ENCODE data around the gene DUSP28.

The DUSP28 gene

DNA sequence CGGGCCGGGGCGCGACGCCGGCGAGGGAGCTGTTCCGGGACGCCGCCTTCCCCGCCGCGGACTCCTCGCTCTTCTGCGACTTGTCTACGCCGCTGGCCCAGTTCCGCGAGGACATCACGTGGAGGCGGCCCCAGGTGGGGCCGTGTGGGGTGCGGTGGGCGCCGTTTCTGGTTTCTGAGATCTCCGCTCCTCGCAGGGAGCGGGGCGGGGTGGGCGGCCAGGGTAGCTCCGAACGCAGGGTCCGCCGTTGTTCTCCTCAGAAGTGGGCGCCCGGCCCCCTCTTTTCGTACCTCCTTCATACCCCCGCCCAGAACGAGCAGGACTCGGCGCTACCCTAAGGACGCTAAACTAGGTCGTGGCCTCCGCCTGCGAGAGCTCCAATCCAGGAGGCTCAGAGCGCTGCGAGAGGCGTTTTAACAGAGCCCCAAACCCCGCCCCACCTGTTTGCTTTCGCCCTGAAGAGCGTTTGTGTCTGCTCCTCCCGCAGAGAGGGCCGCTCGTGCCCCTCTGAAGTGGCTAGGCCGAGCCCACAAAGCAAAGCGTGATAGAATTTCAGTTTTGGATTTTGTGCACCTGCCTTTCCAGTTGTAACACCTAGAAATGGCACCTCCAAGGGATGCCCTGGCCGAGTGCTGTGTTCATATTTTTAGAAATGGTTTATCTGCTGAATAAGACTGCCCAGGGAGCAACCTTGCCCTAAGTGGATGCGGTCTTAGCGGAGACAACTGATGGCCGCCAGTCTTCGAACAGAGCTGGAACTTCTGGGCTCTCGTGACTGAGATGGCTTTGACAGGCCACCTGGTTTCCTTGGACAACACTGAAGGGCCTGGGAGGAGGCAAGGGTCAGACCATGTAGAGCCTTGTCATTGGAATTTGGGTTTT is 27.0 kb downstream of the DUSP28 start:
- DNase-seq, result no peak

DNA sequence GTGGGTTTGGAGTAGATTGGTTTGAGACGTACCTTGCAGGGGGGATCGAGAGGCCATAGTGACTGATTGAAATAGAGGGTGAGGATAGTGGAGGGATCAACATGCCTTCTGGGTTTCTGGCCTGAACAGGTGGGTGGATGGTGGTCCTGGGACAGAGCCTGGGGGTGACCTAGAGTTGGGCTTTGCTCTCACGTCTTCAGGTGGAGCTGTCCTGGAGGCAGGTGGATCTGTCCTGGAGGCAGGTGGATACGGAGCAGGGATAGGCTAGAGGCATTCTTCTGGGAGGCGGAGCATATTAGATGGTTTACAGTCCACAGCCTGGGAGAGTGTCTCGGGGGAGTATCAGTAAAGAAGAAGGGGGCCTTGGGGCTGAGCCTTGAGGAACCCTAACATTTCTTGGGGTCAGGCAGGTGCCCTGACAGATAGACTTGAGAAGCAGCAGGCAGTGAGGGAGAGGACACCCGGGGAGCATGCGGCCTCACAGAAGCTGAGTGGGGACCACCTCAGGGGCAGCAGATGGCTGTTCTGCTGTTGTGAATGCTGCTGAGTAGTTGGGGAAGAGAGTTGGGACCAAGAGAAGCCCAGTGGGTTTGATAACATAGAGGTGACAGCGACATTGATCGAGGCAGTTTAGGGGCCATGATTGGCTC is 28.0 kb downstream of the DUSP28 start:
- no peak for DNase-seq

DNA sequence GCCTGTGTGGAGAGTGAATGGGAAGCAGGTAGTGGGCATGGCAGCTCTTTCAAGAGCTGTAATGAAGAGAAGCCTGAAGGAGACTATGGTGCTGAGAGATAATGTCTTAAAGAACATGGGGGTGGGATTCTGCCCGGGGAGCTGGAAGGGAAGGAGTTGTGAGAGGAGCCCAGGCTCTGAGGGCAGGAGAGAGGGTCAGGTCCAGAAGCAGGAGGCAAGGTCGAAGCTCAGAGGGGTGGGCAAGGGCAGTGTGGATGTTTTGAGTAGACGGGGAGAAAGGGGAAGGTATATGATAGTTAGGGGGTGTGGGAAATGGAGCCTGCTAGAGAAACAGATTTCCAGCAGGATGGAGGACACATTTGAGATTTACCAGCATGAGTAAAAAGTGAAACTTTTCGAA is 28.5 kb downstream of the DUSP28 start:
- no peak for DNase-seq

DNA sequence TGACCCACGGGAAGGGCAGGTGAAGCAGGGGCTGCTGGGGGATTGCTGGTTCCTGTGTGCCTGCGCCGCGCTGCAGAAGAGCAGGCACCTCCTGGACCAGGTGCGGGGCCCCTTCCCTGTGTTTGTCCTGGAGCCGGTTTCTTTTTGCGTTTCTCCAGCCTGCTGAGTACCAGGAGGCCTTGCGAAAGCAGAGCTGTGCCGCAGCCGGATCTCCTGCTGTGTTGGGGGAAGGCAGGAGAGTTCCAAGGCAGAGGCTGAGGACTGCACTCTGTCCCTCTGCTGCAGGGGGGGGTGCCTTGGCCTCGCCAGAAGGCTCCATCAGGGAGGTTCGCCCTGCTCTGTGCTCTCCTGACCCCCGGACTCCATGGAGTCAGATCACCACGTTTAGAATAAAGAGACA is 29.2 kb downstream of the DUSP28 start:
- no peak for DNase-seq

DNA sequence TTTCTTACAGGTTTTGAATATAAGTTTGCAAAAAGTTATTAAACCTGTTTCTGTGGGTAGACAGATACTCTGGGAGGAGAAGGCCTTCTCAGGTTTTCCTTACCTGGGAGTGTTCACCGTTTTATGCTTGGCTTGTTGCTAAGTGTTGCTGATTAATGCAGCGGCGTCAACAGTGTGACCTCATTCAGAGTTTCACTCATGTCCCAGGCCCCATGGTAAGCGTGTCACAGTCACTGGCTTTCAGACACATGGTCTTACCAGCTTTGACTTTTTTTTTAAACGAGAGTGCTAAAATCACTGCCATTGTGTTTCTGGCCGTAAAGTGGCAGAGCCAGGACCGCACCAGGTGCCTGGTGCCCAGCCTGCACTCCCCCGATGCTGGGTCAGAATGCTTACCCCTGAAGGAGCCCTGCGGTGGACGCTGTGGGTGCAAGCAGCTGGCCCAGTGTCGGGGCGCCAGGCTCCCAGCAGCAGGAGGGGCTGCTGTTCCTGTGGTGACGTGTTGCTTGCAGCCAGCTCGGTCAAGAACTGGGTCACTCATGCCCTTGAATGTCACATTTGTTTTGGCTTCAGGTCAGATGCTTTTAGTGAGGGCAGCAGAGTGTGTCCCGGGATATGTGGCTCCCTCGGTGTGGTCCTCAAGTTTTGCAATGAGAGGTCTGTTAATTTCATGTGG is 29.8 kb downstream of the DUSP28 start:
- DNase-seq, result no peak

DNA sequence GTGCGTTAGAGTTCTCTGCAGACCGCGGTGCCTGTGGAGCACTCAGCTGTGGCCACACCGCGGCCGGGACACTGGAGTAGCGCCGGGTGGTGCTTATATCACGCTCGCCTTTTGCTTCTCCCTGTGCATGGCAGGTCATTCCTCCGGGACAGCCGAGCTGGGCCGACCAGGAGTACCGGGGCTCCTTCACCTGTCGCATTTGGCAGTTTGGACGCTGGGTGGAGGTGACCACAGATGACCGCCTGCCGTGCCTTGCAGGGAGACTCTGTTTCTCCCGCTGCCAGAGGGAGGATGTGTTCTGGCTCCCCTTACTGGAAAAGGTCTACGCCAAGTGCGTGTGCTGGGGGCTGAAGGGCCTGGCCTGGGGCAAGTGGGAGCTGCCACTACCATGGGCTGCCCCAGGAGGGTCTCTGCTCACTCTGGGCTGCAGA is 30.5 kb downstream of the DUSP28 start:
- no peak for DNase-seq

DNA sequence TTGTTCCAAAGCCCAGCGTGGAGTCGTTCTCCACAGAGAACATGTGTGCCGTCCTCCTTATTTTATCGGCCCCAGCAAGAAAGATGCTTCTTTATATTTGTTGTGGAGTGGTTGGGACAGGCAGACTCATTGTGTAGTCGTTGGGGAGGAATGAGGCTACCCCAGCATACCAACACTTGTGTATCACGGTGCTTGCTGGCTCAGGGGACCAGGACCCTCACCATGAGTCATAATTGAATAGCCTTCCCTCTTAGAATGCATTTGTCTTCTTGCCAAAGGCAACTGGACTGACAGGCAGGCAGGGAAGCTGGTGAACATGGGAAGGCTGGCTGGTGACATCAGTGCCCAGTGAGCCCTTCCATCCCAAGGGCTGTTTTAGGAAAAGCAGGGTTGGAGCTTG is 31.1 kb downstream of the DUSP28 start:
- no peak for DNase-seq

DNA sequence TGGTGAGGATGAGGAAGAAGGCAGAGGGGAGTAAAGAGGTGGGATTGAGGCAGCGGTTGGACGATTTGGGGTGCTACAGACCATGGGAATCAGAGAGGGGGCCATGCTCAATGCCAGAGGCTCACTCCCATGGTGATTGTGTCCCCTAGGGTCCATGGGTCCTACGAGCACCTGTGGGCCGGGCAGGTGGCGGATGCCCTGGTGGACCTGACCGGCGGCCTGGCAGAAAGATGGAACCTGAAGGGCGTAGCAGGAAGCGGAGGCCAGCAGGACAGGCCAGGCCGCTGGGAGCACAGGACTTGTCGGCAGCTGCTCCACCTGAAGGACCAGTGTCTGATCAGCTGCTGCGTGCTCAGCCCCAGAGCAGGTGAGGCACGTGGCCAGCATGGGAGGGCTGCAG is 31.6 kb downstream of the DUSP28 start:
- DNase-seq, result no peak

DNA sequence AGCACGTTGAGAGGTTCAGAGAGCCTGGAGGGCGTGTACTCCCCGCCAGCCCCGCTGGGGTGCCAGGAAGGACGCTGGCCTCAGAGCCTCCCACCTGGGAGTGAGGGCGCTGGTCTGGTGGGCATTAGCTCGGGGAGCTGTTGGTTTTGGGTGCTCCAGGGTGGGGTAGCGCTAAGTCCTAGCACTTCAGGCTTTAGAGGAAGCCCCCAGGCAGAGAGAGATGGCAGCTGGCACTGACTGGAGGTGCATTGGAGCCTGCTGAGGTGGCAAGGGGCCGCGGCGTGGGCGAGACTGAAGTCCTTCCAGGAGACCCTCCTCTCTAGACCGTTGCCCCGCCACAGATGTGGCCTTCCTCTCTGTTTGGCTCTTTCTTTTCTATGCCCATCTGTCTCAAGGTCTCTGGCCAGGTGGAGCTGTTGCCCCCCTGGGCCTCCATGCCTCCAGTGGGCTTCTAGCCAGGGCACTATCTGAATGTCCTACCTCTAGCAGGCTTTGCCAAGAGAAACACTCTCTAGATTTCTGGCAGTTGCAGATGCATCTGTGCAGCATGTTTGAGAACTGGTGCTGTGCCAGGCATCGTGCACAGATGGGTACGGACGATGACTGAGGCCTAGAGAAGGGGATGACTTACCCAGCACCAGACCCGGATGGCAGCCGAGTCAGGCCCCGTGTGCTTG is 33.0 kb downstream of the DUSP28 start:
- no peak for DNase-seq

DNA sequence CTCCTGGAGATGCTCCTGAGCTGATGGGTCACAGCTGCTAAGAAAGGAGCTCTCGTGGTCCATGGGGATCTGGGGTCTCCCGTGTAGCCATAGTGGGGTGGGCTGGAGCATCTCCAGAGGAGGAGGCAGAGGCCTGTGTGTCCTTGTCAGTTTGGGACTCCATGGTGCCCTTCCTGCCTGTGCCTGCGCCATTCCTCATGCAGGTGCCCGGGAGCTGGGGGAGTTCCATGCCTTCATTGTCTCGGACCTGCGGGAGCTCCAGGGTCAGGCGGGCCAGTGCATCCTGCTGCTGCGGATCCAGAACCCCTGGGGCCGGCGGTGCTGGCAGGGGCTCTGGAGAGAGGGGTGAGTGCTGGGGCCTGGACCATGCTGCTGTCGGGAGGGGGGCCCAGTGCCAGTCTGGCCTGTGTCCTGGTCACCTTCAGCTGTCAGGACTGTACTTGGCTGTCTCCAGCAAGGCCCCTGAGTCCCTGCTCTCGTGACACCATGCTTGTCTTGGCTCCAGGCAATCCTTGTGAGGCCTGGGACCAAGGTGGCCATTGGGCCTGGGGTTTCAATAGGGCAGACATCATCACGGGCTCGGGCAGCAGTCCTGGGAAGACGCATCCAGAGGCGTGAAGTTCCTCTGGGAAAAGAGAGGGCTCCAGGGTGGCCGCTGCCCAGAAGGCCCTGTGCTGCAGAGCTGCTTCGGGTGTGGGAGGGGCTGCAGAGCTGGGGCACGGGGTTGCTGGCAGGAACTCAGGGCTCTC is 33.7 kb downstream of the DUSP28 start:
- no peak for DNase-seq

DNA sequence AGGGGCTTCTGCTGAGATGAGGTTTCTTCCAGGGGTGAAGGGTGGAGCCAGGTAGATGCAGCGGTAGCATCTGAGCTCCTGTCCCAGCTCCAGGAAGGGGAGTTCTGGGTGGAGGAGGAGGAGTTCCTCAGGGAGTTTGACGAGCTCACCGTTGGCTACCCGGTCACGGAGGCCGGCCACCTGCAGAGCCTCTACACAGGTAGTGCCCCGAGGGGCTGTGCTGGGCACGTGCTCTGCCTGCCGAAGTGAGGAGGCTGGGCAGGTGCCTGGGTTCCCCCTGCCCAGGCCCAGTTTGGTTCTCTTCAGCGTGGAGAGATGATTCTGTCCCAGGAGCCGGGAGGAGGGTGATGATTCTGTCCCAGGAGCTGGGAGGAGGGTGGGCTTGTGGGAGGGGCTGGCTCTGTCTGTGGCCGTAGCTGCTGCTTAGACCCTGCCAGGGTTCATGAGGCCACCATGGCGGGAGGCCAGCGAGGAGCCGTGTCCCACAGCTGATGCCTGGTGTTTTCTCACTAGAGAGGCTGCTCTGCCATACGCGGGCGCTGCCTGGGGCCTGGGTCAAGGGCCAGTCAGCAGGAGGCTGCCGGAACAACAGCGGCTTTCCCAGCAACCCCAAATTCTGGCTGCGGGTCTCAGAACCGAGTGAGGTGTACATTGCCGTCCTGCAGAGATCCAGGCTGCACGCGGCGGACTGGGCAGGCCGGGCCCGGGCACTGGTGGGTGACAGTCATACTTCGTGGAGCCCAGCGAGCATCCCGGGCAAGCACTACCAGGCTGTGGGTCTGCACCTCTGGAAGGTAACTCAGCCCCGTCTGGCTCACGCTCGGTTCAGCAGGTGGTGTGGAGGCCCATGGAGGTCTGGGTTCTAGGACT is 34.6 kb downstream of the DUSP28 start:
- DNase-seq, result no peak

DNA sequence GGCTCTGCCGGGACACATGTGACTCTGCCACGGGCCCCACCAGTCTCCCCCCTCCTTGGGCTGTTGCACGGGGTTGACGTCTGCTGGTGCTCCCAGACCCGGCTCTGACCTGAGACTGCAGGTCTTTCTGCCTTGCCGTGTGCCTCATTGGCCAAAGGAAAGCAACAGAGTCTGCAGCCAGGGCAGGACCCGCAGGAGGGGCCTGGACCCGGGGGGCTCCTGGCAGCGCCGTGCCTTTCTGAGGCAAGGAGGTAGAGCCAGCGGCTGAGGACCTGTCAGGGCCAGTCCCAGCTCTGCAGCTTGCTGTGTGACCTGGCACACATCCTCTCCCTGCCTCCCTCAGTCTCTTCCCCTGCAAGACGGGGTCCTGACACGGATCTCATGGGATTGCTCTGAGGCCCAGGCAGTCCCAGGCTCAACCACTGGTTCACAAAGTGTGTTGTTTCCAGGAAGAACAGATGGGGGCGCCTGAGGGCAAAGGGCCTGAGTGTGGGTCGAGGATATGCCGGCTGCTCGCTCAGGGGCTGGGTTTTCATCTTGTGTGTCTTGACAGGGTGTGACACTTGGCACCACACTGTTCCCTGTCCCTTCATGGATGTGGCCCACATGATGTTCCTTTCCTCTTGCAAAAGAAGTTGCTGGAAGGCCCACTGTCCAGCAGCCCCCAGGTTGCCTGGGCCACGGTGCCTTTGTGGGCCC is 35.4 kb downstream of the DUSP28 start:
- no peak for DNase-seq

DNA sequence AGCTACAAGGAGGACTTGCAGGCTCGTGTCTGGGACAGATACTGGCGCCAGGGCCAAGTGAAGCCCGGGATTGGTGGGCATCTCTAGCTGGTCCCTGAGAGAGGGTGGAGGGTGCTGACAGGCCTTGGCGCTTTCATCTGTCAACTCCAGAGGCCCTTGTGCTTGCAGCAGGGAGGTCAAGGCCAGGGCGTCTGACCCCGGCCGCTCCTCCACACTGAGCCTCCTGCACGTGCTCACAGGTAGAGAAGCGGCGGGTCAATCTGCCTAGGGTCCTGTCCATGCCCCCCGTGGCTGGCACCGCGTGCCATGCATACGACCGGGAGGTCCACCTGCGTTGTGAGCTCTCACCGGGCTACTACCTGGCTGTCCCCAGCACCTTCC is 35.9 kb downstream of the DUSP28 start:
- DNase-seq, result no peak

DNA sequence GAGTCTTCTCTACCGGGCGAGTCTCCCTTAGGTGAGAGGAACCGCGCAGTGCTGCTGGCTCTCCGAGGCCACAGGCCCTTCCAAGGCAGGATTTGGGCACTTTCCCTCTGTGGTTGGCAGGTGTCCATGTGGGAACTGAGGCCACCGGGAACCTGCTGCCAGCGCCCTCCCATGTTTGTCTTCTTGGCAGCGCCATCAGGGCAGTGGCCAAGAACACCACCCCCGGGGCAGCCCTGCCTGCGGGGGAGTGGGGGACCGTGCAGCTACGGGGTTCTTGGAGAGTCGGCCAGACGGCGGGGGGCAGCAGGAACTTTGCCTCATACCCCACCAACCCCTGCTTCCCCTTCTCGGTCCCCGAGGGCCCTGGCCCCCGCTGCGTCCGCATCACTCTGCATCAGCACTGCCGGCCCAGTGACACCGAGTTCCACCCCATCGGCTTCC is 36.4 kb downstream of the DUSP28 start:
- no peak for DNase-seq

DNA sequence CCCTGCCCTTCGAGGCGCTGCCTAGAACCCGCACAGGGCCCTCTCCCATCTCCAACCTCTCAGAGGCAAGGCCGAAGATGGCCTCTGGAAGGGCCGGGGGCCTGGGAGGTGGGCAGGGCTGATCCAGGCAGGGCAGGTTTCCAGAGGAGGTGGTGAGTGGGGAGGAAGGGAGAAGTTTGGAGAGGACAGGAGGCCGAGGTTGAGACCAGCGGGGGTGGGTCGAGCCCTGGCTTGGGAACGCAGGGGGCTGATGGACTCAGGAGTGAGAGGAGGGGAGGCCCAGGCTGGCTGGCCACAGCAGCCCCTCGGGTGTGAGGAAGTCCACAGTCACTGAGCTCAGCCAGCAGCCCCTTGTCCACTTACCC is 36.9 kb downstream of the DUSP28 start:
- DNase-seq, result no peak

DNA sequence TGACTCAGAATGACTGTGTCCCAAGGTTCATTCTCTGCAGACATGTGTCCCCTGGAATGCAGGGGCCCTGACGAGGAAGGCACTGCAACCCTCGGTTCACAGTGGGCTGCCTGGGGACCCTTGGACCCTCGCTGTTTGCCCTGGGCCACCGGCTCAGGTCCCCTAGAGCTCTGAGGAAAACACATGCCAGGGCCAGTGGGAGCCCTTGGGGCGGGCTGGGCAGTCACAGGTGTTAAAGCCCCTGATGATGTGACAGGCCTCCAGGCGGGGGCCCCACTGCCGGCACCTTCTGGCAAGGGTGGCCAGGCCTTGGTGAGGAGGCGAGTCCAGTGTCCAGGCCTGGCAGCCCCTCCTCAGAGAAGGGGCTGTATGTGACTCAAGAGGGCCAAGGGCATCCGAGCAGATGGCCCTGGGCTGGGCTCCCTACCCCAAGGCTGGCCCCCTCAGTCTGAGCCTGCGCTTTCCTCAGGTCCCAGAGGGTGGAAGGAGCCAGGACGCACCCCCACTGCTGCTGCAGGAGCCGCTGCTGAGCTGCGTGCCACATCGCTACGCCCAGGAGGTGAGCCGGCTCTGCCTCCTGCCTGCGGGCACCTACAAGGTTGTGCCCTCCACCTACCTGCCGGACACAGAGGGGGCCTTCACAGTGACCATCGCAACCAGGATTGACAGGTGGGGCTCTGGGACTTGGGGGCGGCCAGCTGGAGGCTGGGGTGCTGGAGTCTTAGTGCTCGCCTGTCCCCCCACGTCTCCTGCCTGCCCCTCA is 37.4 kb downstream of the DUSP28 start:
- DNase-seq, result no peak

DNA sequence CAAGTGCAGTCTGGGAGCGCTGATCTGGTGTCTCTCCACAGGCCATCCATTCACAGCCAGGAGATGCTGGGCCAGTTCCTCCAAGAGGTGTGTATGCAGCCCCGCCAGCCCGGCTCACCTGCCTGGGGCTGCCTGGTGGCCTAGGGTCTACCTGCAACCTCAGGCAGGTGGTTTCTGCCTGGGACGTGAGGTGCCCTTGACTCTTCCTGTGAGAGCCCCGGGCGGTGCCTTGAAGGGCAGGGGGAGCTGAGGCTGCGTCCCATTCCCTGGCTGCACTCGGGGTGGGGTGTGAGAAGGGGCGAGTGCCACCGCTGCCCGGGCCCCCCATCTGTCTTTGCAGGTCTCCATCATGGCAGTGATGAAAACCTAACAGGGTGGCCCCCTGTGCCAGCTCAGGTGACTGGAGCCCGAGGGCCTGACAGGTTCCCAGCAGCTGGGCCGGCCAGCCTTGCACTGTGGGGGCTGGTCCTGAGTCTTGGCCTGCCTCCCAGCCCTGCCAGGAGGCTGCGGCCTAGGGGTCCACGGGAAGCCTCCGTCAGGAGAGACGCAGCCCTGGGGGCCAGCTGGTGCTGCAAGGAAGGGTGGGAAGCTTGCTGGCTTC is 38.3 kb downstream of the DUSP28 start:
- no peak for DNase-seq

DNA sequence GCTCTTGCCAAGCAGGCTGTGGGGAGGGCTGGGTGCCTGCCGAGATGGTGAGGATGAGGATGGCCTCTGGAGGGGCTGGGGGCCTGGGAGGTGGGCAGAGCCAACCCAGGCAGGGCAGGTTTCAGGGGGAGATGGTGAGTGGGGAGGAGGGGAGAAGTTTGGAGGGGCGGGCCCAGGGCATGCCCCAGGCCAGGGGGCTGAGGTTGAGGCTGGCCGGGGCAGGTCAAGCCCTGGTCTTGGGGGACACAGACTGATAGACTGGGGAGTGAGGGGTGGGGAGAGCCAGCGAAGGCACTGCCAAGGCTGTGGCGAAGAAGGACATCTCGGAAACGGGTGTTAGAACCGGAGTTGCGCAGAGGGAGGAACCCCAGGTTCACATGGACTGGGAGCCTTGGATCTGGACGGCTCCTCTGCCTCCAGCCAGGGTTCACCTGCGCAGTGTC is 39.0 kb downstream of the DUSP28 start:
- no peak for DNase-seq

DNA sequence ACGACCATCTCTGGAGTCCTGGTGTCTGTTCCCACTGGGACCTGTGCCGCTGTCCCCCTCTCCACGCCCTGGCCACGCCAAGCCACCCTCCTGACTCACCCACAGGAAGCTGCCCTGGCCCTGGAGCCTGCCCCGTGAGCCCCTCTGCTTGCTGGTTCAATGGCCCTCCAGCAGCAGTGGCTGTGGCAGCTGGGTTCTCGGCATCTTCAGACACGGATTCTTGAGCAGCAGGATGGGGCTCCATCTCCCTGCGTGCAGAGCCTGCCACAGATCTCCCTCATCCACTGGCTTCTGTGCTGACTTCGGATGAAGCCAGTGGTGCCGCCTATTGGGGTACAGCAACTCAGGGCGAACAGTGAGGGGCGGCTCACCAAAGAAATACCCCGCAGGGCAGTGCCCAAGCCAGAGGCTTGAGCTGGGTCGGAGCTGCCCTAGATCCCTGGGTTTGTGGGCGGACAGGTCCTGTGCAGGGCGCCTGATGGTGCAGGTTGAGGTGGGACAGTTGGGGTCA is 40.3 kb downstream of the DUSP28 start:
- no peak for DNase-seq
